ENCODE results near the gene ACBD7.

- TF ChIP-seq POLR2A (IDR thresholded peaks at IDR 0.05; ENCODE audit: control extremely low read depth in 1 of 2, low read depth in 2 of 2, low read length in 2 of 2) (no peak), ZNF274 (IDR thresholded peaks at IDR 0.05; ENCODE audit: borderline replicate concordance, extremely low read depth, low read length) (no peak), KDM4A (IDR thresholded peaks at IDR 0.05; ENCODE audit: low read depth, low read length, severe bottlenecking) (no peak), CTCF (IDR thresholded peaks at IDR 0.05; ENCODE audit: control extremely low read depth in 1 of 3, insufficient read depth in 1 of 3, low read depth in 1 of 3, low read length in 3 of 3) (no peak), YY1 (IDR thresholded peaks at IDR 0.05; ENCODE audit: low read depth, low read length) (no peak), SIN3A (conservative IDR thresholded peaks at IDR 0.05 in 1 of 2, IDR thresholded peaks at IDR 0.05 in 1 of 2; ENCODE audit: low read depth in 1 of 2, low read length in 2 of 2) (no peak), MAX (IDR thresholded peaks at IDR 0.05) (no peak), HDAC6 (IDR thresholded peaks at IDR 0.05; ENCODE audit: low read depth, low read length) (no peak), RFX5 (IDR thresholded peaks at IDR 0.05; ENCODE audit: borderline replicate concordance, low read depth, low read length) (no peak)
Measured at GRCh38 chr10:15113766-15114165, 25.2 kb upstream of the ACBD7 start.

Data from H1 (cell line).